ENCODE measurements around the gene SPAG9.

DNA sequence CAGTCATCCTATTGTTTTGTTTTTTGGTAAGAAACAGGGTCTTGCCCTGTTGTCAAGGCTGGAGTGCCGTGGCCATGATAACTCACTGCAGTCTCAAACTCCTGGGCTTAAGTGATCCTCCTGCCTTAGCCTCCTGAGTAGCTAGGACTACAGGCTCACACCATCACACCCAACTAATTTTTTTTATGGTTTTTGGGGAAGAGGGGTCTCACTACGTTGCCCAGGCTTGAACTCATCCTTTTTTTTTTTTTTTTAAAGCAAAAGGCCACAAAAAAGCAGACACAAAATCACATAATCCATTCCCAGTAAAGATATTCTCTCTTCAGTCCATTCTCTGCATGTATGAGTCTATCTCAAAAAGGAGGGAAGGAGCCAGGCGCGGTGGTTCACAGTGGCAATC, 5.5 kb downstream of the SPAG9 start:
- TF ChIP-seq, protein P1, sequence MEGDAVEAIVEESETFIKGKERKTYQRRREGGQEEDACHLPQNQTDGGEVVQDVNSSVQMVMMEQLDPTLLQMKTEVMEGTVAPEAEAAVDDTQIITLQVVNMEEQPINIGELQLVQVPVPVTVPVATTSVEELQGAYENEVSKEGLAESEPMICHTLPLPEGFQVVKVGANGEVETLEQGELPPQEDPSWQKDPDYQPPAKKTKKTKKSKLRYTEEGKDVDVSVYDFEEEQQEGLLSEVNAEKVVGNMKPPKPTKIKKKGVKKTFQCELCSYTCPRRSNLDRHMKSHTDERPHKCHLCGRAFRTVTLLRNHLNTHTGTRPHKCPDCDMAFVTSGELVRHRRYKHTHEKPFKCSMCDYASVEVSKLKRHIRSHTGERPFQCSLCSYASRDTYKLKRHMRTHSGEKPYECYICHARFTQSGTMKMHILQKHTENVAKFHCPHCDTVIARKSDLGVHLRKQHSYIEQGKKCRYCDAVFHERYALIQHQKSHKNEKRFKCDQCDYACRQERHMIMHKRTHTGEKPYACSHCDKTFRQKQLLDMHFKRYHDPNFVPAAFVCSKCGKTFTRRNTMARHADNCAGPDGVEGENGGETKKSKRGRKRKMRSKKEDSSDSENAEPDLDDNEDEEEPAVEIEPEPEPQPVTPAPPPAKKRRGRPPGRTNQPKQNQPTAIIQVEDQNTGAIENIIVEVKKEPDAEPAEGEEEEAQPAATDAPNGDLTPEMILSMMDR (IDR thresholded peaks at IDR 0.05), result no peak
- TF ChIP-seq, protein P2, sequence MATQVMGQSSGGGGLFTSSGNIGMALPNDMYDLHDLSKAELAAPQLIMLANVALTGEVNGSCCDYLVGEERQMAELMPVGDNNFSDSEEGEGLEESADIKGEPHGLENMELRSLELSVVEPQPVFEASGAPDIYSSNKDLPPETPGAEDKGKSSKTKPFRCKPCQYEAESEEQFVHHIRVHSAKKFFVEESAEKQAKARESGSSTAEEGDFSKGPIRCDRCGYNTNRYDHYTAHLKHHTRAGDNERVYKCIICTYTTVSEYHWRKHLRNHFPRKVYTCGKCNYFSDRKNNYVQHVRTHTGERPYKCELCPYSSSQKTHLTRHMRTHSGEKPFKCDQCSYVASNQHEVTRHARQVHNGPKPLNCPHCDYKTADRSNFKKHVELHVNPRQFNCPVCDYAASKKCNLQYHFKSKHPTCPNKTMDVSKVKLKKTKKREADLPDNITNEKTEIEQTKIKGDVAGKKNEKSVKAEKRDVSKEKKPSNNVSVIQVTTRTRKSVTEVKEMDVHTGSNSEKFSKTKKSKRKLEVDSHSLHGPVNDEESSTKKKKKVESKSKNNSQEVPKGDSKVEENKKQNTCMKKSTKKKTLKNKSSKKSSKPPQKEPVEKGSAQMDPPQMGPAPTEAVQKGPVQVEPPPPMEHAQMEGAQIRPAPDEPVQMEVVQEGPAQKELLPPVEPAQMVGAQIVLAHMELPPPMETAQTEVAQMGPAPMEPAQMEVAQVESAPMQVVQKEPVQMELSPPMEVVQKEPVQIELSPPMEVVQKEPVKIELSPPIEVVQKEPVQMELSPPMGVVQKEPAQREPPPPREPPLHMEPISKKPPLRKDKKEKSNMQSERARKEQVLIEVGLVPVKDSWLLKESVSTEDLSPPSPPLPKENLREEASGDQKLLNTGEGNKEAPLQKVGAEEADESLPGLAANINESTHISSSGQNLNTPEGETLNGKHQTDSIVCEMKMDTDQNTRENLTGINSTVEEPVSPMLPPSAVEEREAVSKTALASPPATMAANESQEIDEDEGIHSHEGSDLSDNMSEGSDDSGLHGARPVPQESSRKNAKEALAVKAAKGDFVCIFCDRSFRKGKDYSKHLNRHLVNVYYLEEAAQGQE (IDR thresholded peaks at IDR 0.05; ENCODE audit: insufficient read depth in 1 of 2, low read depth in 2 of 2, low read length in 1 of 2), result no peak
- TF ChIP-seq SIN3A (IDR thresholded peaks at IDR 0.05; ENCODE audit: borderline replicate concordance, insufficient read depth, low read depth, low read length) (no peak), POLR2AphosphoS5 (IDR thresholded peaks at IDR 0.05; ENCODE audit: low read depth, low read length) (no peak)

Data from Panc1 (cell line).